Skin of body (tissue), 2 donors: ENCODE measurements around the gene PIGC. TPM values are rescaled to one million over a fixed set of nuclear protein-coding genes. Genes with fewer than 3 reads are reported as not detected.

Experiments used
- DNase-seq: peaks from one replicate; lab custom pipeline; 2025; lab: John Stamatoyannopoulos, UW
- total RNA-seq: library from RNA; depleted of rRNA; stranded (reverse); fragments of >200 nt; gene quantifications from one replicate; pipeline ENCODE4 v1.2.3, GENCODE V29; 2014

PIGC gene
- total RNA-seq, 1 donor from 2014 or later = 29.6 TPM

DNA sequence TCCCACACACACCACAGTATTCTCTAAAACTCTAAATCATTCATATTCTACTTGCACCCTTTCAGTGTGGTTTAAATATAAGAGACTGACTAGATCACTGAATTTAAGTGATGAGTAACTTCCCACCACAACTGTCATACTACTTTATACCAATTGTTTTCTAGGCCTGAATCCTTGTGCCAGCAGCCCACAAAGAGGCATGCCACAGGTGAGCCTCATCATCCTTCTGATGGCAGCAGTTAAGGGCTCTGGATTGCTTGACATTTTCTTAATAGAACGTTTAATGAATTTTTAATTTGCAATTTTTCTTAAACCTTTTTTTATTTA, 13.8 kb downstream of the PIGC start:
- DNase-seq = no peak

DNA sequence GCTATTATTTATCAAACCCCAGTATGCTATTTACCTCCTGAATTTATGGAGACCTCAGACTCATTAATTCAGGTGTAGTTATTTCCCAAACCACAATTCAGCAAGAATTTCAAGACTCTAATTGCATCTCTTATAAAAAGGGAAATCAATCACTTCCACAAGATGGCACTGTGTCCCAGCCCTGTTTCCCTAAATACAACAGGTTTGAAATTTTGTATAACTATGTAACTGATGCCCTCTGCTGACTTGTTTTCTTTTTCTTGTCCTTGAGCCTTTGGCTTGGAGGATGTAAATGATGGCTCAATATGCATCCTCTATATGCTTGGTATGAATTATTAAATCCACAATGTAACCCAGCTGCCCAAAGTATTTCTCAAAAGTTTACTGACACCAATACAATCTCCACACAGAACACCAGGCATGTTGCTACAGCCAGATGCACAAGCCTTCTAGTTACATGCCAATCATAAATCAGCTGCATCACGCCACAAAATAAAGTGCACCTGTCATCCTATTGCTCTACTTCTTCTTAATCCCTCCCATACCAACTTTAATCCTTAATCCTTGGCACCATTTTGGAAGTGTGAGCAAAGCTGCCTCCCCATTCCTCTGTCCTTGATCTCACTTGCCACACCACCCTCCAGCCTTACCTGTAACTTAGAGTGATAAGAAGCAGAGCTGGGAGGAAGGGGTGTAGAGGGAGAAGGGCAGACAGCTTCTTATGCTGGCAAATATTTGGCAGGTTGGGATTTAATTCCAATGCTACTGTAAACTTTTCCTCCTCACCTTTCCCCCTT, 14.3 kb downstream of the PIGC start:
- DNase-seq = peak; percentile 81

DNA sequence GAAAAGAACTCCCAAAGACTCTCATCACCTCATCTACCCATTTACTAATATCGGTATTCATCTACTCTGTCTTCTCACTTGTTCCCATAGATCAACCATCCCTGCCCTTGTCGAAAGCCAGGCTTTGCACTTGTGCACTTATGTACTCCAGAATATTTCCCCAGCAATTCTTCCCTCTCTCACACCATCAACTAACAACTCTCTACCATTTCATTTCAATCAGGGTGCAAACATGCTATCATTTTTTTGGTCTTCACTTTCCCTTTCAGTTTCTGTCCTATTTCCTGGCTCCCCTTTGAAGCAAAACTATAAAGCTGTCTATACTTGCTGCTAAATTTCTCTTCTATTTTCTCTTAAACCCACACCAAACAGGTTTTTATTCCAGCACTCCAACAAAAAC, 16.7 kb downstream of the PIGC start:
- no peak for DNase-seq

DNA sequence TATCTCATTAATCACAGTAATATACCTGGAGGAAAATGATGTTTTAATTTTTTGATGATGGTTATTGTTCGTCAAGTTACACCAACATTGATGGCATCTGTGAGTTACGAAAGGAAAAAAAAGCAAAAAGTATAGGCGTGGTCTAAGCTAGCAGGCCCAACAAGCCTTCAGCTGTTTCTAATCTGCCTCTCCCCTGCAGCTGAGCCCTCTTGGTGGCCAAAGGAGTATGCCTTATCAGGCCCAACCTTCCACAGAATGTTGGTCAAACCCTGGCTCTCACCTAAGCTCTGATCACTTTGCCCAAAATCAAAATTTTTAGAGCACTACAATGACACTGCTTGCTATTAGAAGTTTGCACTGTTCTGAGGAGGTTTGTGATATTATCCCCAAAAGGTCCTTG, 18.5 kb downstream of the PIGC start:
- DNase-seq = no peak

DNA sequence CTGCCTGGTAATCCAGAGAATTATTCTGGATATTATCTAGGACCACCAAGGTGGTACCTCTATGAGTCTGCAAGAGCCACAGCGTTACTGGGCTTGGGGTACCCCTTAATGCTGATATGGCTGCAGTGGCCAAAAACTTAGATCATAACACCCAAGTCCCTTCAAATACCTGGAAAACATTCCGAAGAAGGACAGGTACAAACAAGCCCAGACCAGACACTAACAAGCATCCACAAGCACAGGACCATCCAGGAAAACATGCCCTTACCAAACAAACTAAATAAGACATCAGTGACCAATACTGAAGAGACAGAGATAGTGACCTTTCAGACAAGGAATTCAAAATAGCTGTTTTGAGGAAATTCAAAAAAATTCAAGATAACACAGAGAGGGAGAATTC, 20.5 kb downstream of the PIGC start:
- DNase-seq = no peak

DNA sequence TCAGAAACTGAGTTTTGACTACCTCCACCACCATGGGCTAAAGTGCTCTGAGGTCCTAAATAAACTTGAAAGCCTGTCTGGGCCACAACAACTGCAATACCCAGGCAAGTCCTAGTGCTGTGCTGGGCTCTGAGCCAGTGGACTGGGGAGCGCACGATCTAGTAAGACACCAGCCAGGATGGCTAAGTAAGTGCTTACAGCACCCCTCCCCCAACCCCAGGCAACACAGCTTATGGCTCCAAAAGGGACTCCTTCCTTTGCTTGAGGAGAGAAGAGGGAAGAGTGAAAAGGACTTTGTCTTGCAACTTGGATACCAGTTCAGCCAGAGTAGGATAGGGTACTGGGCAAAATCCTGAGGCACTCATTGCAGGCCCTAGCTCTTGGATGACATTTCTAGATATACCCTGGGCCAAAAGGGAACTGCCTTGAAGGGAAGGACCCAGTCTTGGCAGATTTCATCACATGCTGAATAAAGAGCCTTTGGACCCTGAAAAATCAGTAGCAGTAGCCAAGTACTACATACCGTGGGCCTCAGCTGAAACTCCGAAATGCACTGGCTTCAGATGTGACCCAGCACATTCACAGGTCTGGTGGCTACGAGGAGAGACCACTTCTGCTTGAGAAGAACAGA, 21.8 kb downstream of the PIGC start:
- no peak for DNase-seq

DNA sequence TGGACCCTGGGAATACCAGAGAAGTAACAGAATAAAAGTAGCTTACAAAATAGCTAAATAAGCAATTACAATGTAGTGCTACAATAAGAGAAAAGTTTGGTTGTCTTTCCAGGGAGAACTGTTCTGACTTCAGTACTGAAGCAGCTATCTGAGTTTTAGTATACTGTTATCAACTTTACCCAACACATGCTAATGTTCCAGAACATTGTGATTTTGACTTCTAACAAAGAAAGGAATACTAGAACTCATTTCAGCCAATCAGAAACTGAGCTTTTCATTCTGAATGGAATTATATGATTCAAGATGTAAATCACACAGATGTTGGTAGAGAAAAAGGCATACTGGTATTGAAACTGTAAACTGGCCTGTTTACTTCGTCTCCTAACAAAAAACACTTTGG, 23.5 kb downstream of the PIGC start, which contains the start of gene C1orf105:
Gene C1orf105, plus strand, starts transcription at position 301 of the 400 bp plus-strand sequence. CDS start 201 bp downstream, outside the sequence.
- no peak for DNase-seq

DNA sequence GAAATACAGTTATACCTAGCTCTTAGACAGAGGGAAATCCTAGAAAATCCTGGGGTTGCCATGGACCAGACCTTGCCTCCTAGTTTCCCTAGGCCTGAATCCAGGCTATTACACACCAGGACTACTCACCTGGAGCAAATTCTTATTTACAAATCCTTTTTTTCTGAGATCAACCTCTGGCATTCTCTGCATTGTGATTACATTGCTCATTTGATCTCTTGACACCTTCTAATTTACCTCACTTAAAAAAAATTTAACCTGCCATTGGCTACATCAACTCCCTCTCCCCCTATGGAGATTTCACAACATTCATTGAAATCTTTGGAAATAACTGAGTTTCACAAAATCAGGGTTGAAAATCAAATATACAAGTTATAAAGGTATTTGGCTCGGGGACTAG, 26.3 kb downstream of the PIGC start:
- DNase-seq = no peak

DNA sequence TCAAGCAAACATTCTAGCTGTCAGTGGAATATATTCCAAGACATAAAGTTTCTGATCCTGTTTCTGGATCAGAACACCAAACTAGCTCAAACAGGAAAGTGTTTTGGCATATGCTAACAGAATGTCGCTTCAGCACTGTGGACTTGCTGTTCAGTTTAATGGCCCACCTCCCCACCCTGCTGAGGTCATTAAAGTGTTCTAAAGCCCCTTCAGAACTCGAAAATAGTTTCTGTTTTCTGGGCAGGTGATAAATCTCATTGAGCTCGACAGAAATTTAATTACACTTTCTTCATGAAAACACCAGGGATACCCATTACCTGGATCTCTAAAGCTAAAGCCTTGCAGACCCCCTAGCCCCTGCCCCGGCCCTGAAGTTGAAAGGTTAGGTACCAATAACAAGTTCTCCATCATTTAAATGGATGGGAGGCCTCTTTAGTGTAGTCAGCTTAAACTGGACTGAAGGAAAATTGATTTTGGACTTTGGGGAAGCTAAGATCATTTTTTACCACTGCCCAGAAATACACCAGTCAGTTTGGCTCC, 27.3 kb downstream of the PIGC start:
- DNase-seq = no peak

DNA sequence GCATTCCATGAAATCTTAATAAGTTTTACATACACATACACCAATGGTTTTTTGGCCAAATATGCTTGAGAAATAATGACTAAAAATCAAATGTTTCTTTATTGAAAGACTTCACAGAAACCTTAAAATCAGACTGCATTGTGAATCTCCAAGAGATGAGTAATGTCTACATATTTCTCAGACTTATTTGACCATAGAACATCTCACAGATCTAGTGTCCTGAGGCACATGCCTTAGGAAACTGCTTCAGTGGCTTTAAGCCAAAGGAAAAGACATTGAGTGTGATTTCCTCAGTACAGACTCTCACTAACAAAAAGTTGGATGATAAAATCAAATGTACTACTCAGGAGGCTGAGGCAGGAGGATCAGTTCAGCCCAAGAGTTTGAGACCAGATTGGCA, 29.5 kb downstream of the PIGC start:
- no peak for DNase-seq

DNA sequence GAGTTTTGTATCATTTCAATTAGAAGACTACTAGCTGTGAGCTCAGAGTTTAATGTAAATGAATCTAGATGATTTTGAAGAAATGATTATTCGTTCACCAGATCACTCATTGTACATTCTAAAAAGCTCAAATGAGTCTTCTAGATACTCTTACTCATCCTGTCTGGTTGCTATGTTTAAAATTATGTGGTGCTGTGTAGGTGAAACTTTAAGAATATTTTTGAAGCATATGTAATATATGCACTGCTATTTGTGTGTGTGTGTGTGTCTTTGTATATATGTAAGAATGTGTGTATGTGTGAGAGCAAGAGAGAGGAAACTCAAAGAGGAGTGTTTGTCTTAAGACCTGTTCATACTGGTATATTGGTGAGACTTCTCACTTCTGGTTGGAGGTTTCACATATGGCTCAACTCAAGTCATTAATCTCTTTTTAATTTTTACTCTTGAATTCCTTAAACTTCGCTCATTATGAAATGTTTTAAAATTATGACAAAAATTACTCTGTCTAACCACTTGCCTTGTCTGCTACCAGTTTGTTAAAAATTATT, 32.0 kb downstream of the PIGC start:
- no peak for DNase-seq

DNA sequence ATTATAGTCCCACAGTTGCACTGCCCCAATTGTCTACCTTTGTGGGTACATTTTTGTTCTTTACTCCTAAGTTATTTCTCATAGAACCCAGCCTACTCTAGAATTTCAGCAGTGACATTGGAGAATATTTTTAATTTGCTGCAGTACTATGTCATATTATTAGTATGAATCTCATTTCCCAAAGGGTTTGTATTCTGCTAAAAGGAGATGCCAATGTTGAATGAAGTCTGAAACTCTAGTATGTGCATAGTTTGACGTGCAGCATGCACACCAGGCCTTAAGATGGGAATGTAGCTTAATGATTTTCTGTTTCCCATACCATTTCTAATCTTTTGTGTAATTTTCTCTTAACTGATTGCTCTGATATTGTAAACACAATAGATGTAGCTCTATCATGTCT, 33.8 kb downstream of the PIGC start:
- DNase-seq = no peak

DNA sequence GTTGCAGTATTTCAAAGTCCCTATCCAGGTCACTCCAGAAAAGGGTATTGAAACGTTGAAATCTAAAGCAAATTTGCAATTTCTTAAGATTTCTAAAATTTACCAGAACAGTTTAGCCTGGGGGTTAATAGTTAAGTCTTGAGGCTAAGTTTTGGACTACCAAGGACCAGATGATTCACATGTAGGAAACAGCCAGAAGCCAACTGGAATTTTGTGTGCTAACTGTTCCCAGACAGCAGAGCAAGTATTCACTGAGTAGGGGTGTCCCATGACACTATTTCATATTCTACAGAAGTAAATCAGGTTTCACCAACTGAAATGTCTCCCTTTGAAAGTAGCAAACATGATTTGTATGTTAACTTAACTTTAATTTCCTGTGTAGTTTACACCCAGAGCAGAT, 34.9 kb downstream of the PIGC start:
- DNase-seq = peak; percentile 33

DNA sequence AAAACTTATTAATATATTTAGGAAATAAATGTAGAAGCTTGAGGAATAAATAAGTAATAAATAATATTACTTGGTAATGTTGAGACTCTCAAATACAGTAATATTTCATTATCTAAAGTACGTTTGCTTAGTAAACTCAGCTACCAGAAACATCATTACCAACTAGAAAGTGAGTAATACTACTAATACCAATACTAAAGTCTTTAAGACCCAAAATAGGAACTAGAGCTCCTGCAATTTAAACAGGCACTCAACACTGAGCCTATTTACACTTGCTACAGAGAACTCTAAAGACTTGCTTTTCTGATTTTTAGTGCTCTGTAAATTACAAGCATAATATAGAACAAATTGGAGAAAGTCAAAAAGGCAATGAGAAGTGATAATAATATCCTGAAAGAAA, 36.9 kb downstream of the PIGC start:
- DNase-seq = no peak

DNA sequence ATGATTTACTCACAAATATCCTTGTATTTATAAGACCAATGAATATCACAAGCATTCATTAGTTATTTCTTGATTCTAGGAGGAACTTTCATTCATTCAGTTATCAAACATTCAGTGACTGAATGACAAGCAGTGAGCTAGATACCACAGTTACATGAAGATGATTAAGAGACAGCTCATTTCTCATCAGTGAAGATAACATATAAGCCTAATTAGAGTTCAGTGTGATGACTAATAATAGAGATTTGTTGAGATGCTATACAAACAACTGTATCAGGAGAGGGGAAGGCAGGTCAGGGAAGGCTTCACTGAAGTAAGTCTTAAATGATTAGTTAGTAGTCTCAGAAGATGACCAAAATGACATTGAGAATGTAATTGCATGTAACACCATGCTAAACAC, 38.0 kb downstream of the PIGC start:
- DNase-seq = no peak

DNA sequence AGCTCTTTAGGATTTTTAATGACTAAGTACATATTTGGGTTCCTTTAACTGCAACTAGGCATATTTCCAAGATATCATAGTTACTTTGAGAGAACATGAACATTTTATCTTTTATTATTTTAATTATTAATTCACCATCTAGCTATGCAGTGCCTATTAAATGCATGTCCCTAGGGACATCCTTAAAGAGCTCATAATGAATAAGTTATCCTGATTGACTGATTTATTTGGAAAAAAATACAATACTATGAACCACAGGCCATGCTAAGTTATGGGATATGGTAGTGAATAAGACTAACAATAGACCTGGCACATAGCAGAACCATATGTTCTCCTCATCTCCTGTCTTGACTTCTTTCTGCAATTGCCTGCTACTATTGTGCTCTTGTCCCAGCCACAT, 39.7 kb downstream of the PIGC start:
- peak; percentile 77 for DNase-seq

DNA sequence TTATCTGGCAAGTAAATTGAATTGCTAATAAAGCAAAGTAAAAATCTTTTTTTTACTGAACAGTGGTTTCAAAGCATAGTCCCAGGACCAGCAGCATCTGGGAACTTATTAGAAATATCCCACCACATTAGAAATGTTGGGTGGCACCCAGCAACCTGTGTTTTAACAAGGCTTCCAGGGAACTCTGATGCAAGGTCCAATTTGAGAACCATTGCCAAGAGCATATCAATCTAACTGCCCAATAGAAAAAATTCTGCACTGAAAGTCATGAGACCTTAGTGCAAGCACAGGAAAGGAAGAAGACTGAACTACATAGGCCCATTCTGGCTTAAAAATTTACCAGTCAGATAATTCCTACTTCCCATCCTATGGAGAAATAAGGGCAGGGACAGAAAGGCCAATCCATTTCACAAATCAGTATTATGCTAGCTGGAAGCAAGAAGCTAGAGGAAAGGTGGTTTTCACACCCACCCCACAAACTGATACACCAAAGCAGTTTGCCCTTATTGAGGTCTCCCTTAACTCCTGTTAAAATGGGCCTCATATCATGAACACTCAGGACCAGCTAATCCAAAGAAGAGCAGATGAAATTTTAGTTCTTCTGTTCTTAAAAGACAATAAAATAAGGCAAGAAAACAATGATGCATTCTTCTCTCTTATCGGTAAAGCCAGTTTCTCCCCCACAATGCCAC, 40.8 kb downstream of the PIGC start:
- DNase-seq = no peak

DNA sequence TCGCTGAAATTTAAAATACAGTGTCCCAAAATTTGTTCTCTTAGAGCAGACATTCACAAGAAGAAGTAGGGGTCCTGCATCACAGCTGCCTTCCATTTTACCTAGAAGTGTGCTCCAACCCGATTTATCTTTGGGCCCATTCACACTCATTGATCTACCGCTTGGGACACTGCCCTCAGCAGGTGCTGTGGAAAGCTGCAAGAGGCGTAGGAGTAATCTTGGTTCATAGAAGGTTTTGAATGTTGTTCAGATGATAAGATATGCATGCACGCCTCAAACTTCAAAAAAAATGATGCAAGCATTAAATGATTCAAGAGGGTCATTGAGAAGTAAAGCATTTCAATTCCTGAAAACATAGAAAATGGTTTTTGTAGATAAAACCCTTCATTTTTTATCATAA, 42.0 kb downstream of the PIGC start:
- DNase-seq = no peak

DNA sequence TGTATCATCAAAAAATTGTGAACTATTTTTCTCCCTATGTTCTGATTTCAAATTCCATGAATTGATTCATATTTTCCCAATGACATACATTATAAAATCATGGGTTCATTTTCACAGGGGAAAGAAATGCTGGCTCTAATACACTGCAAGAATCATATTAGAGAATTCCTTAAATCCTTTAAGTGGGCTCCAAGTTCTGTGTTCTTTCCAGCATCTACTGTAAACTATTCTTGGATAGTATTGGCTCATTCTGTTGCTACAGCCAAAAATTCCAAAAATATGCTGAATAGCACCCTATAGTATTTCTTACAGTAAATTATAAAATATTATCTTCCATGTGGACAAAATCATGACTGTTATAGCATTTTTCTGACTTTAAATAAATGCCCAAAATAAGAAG, 42.4 kb downstream of the PIGC start:
- DNase-seq = peak; percentile 88

DNA sequence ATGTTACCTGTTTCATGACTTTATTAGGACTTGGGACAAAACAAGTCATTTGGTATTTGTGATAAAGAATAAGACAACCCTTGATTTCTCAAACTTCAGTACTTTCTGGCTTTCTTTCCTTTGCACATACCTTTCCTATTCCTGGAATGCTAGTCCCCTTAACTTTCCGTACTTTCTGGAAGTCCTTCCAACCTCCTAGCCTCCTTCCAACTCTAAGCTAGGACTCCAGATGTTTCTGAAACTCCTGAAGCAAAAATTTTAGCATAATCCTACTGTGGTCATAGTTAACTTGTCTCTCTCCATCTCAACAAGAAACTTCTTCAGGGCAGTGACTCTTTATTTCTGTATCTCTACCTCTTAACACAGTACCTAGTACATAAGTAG, 43.2 kb downstream of the PIGC start:
- DNase-seq = peak; percentile 41

DNA sequence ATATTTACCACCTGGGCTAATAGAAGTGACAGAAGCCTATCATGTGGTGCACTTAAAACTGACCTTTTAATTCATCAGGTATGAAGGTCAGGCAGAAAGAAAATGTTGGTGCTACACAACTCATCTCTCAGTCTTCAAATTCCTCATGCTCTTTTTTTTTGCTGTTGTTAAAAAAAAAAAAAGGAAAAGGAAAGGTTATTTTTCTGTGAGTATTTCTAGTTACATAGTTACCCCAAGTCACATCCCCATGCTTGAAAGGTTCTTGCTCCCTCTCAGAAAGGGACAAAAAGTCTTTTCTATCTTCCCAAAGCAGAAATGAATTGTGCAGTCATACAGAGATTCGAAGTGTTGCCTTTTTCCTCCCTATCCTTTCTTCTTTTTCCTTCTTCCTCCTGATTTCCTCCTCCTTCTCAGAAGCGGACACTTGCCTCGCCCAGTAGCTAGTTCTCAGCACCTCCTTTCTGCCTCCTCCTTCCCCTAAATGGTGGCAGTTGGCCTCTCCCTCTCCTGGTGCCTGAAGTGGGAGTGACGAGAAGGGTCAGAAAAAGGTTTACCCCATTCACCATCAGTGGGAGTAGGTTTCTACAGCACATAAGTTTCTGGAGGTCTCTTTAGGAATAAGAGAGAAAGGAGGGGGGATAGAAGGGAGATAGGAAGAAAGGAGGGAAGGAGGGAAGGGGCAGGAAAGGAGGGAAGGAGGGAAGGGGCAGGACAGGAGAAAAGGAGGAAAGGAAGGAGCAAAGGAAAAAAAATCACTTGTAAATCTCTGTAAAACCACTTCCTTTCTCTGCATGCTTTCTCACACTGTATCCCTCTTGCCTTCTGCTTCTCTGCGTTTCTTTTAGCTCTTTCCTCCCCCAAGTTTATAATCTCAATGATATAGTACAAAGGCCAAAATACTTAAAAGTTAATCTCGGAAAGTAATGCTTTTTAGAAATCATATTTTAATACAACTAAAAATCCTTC, 43.8 kb downstream of the PIGC start:
- no peak for DNase-seq
